Mesothelial cell of epicardium (in vitro differentiated cells): ENCODE data around the gene OR10V1. TPM values are rescaled to one million over a fixed set of nuclear protein-coding genes. Genes with fewer than 3 reads are reported as not detected.

Experiments used
- DNase-seq, 2 experiments: peaks; one replicate each; pipeline ENCODE4 v3.0.0; 2021; ENCODE audit warnings: low spot score in 2 of 2; ENCODE audit not compliant: unreplicated experiment in 2 of 2
- H3K27ac Mint-ChIP-seq: 2 replicates; pipeline ENCODE4 v1.8.0; 2021; ENCODE audit warnings: mixed read lengths
- H3K27me3 Mint-ChIP-seq: 2 replicates; pipeline ENCODE4 v1.8.0; 2021; ENCODE audit warnings: low read depth, mixed read lengths
- H3K36me3 Mint-ChIP-seq: 2 replicates; pipeline ENCODE4 v1.8.0; 2021; ENCODE audit warnings: mixed read lengths
- H3K4me1 Mint-ChIP-seq: 2 replicates; pipeline ENCODE4 v1.8.0; 2021; ENCODE audit warnings: mixed read lengths
- H3K4me3 Mint-ChIP-seq: 2 replicates; pipeline ENCODE4 v1.8.0; 2021; ENCODE audit warnings: mild to moderate bottlenecking, moderate library complexity, mixed read lengths
- H3K9me3 Mint-ChIP-seq: 2 replicates; pipeline ENCODE4 v1.8.0; 2021; ENCODE audit warnings: mixed read lengths
- total RNA-seq: library from RNA; stranded (reverse); gene quantifications from 3 replicates; pipeline ENCODE4 v1.2.1, GENCODE V29; 2021
- TF ChIP-seq, protein P1 (sequence below): fragments of 200-600 bp; sonication (generic); IDR thresholded peaks from one replicate; pipeline ENCODE4 v1.5.0; 2021; ENCODE audit warnings: antibody characterized with exemption; ENCODE audit not compliant: unreplicated experiment

OR10V1 gene
- total RNA-seq, 1 donor from 2014 or later = not detected

DNA sequence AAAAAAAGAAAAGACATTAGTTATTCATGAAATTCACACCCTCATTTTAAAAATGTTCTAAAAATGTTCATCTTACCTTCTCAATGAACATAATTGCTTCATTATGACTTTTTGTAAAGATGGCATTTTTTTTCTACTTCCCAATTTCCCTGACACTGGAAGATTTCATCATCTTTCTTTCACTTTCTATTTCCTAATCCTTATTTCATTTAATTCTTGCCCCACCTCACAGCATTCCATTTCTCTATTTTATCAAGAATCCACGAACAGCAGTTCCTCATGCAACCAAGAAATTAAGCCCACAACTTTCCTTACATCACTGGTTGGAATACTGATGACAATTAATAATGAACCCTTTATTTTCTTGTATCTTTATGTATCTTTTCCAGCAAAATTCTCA, 46.7 kb downstream of the OR10V1 start:
- H3K27me3 Mint-ChIP-seq = peaks cover 2% of the 10 kb centered on the region
- peaks cover 22% of the 10 kb centered on the region for H3K4me1 Mint-ChIP-seq
- peak overlapping the region; percentile 3 for H3K27ac Mint-ChIP-seq
- TF ChIP-seq, protein P1, sequence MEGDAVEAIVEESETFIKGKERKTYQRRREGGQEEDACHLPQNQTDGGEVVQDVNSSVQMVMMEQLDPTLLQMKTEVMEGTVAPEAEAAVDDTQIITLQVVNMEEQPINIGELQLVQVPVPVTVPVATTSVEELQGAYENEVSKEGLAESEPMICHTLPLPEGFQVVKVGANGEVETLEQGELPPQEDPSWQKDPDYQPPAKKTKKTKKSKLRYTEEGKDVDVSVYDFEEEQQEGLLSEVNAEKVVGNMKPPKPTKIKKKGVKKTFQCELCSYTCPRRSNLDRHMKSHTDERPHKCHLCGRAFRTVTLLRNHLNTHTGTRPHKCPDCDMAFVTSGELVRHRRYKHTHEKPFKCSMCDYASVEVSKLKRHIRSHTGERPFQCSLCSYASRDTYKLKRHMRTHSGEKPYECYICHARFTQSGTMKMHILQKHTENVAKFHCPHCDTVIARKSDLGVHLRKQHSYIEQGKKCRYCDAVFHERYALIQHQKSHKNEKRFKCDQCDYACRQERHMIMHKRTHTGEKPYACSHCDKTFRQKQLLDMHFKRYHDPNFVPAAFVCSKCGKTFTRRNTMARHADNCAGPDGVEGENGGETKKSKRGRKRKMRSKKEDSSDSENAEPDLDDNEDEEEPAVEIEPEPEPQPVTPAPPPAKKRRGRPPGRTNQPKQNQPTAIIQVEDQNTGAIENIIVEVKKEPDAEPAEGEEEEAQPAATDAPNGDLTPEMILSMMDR = no peak
- H3K36me3 Mint-ChIP-seq = peaks cover 11% of the 10 kb centered on the region
- peak overlapping the region; percentile 91 for H3K4me3 Mint-ChIP-seq
- no peaks in the 10 kb centered on the region for H3K9me3 Mint-ChIP-seq
- no peak for DNase-seq

Other genes starting within 250 kb of the OR10V1 start
- not detected in 3 replicates for gene OR4D10, start 240.5 kb downstream of the OR10V1 start, total RNA-seq
- gene OR4D11, start 210.3 kb downstream of the OR10V1 start, total RNA-seq = not detected in 3 replicates
- gene OR4D9, start 202.3 kb downstream of the OR10V1 start, total RNA-seq = not detected in 3 replicates
- 45.0 to 47.6 TPM (median 46.8 TPM) in 3 replicates for gene OSBP, start 98.1 kb downstream of the OR10V1 start, total RNA-seq
- 30.6 to 32.0 TPM (median 31.6 TPM) in 3 replicates for gene PATL1, start 44.8 kb downstream of the OR10V1 start, total RNA-seq
- gene STX3, start 41.5 kb upstream of the OR10V1 start, total RNA-seq = 19.0 to 24.2 TPM (median 21.1 TPM) in 3 replicates
- gene MRPL16, start 96.9 kb upstream of the OR10V1 start, total RNA-seq = 34.3 to 42.3 TPM (median 37.2 TPM) in 3 replicates
- not detected in 3 replicates for gene CBLIF, start 131.7 kb upstream of the OR10V1 start, total RNA-seq
- not detected in 3 replicates for gene TCN1, start 152.6 kb upstream of the OR10V1 start, total RNA-seq
- not detected in 3 replicates for gene OOSP3, start 164.9 kb upstream of the OR10V1 start, total RNA-seq
- not detected in 3 replicates for gene OOSP1, start 224.6 kb upstream of the OR10V1 start, total RNA-seq